BLaER1 treated with 17β-estradiol and CSF1 and Interleukin-3, amounts not matched to agents 10 nM and 100 nM (cell line): Measurements from ENCODE around the gene FSHR.

Experiments used
- H3K27ac ChIP-seq, 11 experiments: shearing (Covaris generic); formaldehyde crosslinking; 2 replicates each; pipeline ENCODE4 v1.8.1; 2022
- H3K27me3 ChIP-seq, 11 experiments: shearing (Covaris generic); formaldehyde crosslinking; 2 replicates each; pipeline ENCODE4 v1.8.1; 2022
- H3K36me3 ChIP-seq, 11 experiments: shearing (Covaris generic); formaldehyde crosslinking; 2 replicates each; pipeline ENCODE4 v1.8.1; 2022
- H3K4me1 ChIP-seq, 10 experiments: shearing (Covaris generic); formaldehyde crosslinking; 2 replicates each; pipeline ENCODE4 v1.8.1; 2022
- H3K4me2 ChIP-seq, 11 experiments: shearing (Covaris generic); formaldehyde crosslinking; 2 replicates each; pipeline ENCODE4 v1.8.1; 2022
- H3K4me3 ChIP-seq, 10 experiments: shearing (Covaris generic); formaldehyde crosslinking; 2 replicates each; pipeline ENCODE4 v1.8.1; 2022
- H3K9ac ChIP-seq, 11 experiments: shearing (Covaris generic); formaldehyde crosslinking; 2 replicates each; pipeline ENCODE4 v1.8.1; 2022
- H3K9me3 ChIP-seq, 11 experiments: shearing (Covaris generic); formaldehyde crosslinking; replicated peaks in 1 of 11; 2 replicates each; pipeline ENCODE4 v1.8.1; 2022
- H4K20me1 ChIP-seq, 11 experiments: shearing (Covaris generic); formaldehyde crosslinking; 2 replicates each; pipeline ENCODE4 v1.8.1; 2022
- Cebpa-rat ChIP-seq, 11 experiments: shearing (Covaris generic); IDR thresholded peaks; 2 replicates each; pipeline ENCODE4 v1.8.1; 2022

The FSHR gene

GRCh38 chr2:49029406-49029805, 124.9 kb downstream of the FSHR start:
- Histone ChIP-seq H3K4me1 (peaks cover 0 to 3% (median 0%) of the 10 kb centered on the region in 10 experiments; a peak in 1 of 20 replicates), H3K27ac (no peak overlapping the region), H3K36me3 (no peaks in the 10 kb centered on the region), H3K4me2 (no peak overlapping the region), H3K4me3 (no peak overlapping the region), H4K20me1 (no peaks in the 10 kb centered on the region), H3K9ac (no peak overlapping the region), H3K27me3 (no peaks in the 10 kb centered on the region), H3K9me3 (no peaks in the 10 kb centered on the region)
- TF ChIP-seq Cebpa-rat (IDR thresholded peaks at IDR 0.05), result no peak

GRCh38 chr2:49028101-49028500, 126.2 kb downstream of the FSHR start:
- H3K4me2 ChIP-seq, result no peak overlapping the region
- 0 out of 20 replicates have a peak, but pooled peaks cover 0 to 3% (median 0%) of the 10 kb centered on the region in 10 experiments for H3K4me1 ChIP-seq
- H3K27me3 ChIP-seq, result no peaks in the 10 kb centered on the region
- H4K20me1 ChIP-seq, result no peaks in the 10 kb centered on the region
- H3K9me3 ChIP-seq, result no peaks in the 10 kb centered on the region
- H3K36me3 ChIP-seq, result no peaks in the 10 kb centered on the region
- no peak overlapping the region for H3K4me3 ChIP-seq
- no peak overlapping the region for H3K9ac ChIP-seq
- no peak for TF ChIP-seq Cebpa-rat (IDR thresholded peaks at IDR 0.05)
- H3K27ac ChIP-seq, result no peak overlapping the region

GRCh38 chr2:49026706-49027105, 127.6 kb downstream of the FSHR start:
- TF ChIP-seq Cebpa-rat (IDR thresholded peaks at IDR 0.05), result no peak
- no peak overlapping the region for H3K4me2 ChIP-seq
- peaks cover 0 to 3% (median 0%) of the 10 kb centered on the region in 10 experiments; a peak in 1 of 20 replicates for H3K4me1 ChIP-seq
- no peaks in the 10 kb centered on the region for H3K27me3 ChIP-seq
- no peak overlapping the region for H3K27ac ChIP-seq
- H3K36me3 ChIP-seq, result no peaks in the 10 kb centered on the region
- H3K4me3 ChIP-seq, result no peak overlapping the region
- H3K9me3 ChIP-seq, result no peaks in the 10 kb centered on the region
- H4K20me1 ChIP-seq, result no peaks in the 10 kb centered on the region
- no peak overlapping the region for H3K9ac ChIP-seq

GRCh38 chr2:49021271-49021670, 133.0 kb downstream of the FSHR start:
- no peaks in the 10 kb centered on the region for H3K27me3 ChIP-seq
- no peaks in the 10 kb centered on the region for H3K36me3 ChIP-seq
- no peak overlapping the region for H3K9ac ChIP-seq
- H3K9me3 ChIP-seq, result no peaks in the 10 kb centered on the region
- TF ChIP-seq Cebpa-rat (IDR thresholded peaks at IDR 0.05), result no peak
- no peak overlapping the region for H3K27ac ChIP-seq
- no peaks in the 10 kb centered on the region; a peak in 1 of 22 replicates for H4K20me1 ChIP-seq
- peak overlapping the region in 3 of 11 experiments; percentile 34 to 55 (median 38); a peak in 5 of 22 replicates for H3K4me2 ChIP-seq
- no peak overlapping the region for H3K4me3 ChIP-seq
- H3K4me1 ChIP-seq, result peaks cover 0 to 6% (median 2%) of the 10 kb centered on the region in 10 experiments; a peak in 5 of 20 replicates

GRCh38 chr2:49005261-49005660, 149.1 kb downstream of the FSHR start:
- H3K4me2 ChIP-seq, result peak overlapping the region in 2 of 11 experiments; percentile 82 to 86; a peak in 4 of 22 replicates
- no peaks in the 10 kb centered on the region for H3K36me3 ChIP-seq
- peaks cover 0 to 11% (median 4%) of the 10 kb centered on the region in 11 experiments; a peak in 6 of 22 replicates for H3K9me3 ChIP-seq
- no peaks in the 10 kb centered on the region for H3K27me3 ChIP-seq
- H3K4me1 ChIP-seq, result peaks cover 0 to 52% (median 9%) of the 10 kb centered on the region in 10 experiments; a peak in 10 of 20 replicates
- H3K4me3 ChIP-seq, result no peak overlapping the region
- H4K20me1 ChIP-seq, result no peaks in the 10 kb centered on the region
- TF ChIP-seq Cebpa-rat (IDR thresholded peaks at IDR 0.05), result no peak
- H3K27ac ChIP-seq, result peak overlapping the region in 2 of 11 experiments; percentile 39 to 61; a peak in 2 of 22 replicates
- no peak overlapping the region for H3K9ac ChIP-seq

GRCh38 chr2:49004036-49004626, 150.2 kb downstream of the FSHR start:
- Histone ChIP-seq H3K36me3 (no peaks in the 10 kb centered on the region), H3K9ac (peak overlapping the region in 4 of 11 experiments; percentile 3 to 66 (median 36); a peak in 5 of 22 replicates), H3K9me3 (peaks cover 0 to 11% (median 4%) of the 10 kb centered on the region in 11 experiments; a peak in 6 of 22 replicates), H3K27me3 (no peaks in the 10 kb centered on the region), H3K27ac (peak overlapping the region in 4 of 11 experiments; percentile 24 to 72 (median 62); a peak in 7 of 22 replicates), H4K20me1 (no peaks in the 10 kb centered on the region), H3K4me2 (peak overlapping the region in 5 of 11 experiments; percentile 25 to 86 (median 81); a peak in 10 of 22 replicates), H3K4me1 (peaks cover 0 to 55% (median 9%) of the 10 kb centered on the region in 10 experiments; a peak in 10 of 20 replicates), H3K4me3 (no peak overlapping the region)
- TF ChIP-seq Cebpa-rat (IDR thresholded peaks at IDR 0.05), result no peak

- Histone ChIP-seq H3K4me1 (peaks cover 0 to 55% (median 9%) of the 10 kb centered on the region in 10 experiments; a peak in 10 of 20 replicates), H3K27ac (peak overlapping the region in 4 of 11 experiments; percentile 35 to 72 (median 62); a peak in 6 of 22 replicates), H3K4me3 (no peak overlapping the region), H3K9ac (peak overlapping the region in 2 of 11 experiments; percentile 59 to 66; a peak in 3 of 22 replicates), H4K20me1 (no peaks in the 10 kb centered on the region), H3K27me3 (no peaks in the 10 kb centered on the region), H3K4me2 (peak overlapping the region in 5 of 11 experiments; percentile 18 to 86 (median 81); a peak in 7 of 22 replicates), H3K36me3 (no peaks in the 10 kb centered on the region), H3K9me3 (peaks cover 0 to 11% (median 4%) of the 10 kb centered on the region in 11 experiments; a peak in 6 of 22 replicates)
- no peak for TF ChIP-seq Cebpa-rat (IDR thresholded peaks at IDR 0.05)
These were observed 151.1 kb downstream of the FSHR start for GRCh38 chr2:49003201-49003600.

- Histone ChIP-seq H3K9me3 (peaks cover 0 to 11% (median 4%) of the 10 kb centered on the region in 11 experiments; a peak in 6 of 22 replicates), H3K4me1 (peaks cover 0 to 55% (median 9%) of the 10 kb centered on the region in 10 experiments; a peak in 10 of 20 replicates), H3K4me2 (peak overlapping the region in 5 of 11 experiments; percentile 18 to 86 (median 81); a peak in 8 of 22 replicates), H3K27ac (peak overlapping the region in 5 of 11 experiments; percentile 7 to 72 (median 35); a peak in 7 of 22 replicates), H3K4me3 (no peak overlapping the region), H3K36me3 (no peaks in the 10 kb centered on the region), H3K9ac (no peak overlapping the region; a peak in 1 of 22 replicates), H3K27me3 (no peaks in the 10 kb centered on the region), H4K20me1 (no peaks in the 10 kb centered on the region)
- no peak for TF ChIP-seq Cebpa-rat (IDR thresholded peaks at IDR 0.05)
These were observed 151.6 kb downstream of the FSHR start for GRCh38 chr2:49002750-49003149.

- peaks cover 0 to 3% (median 0%) of the 10 kb centered on the region in 11 experiments; a peak in 2 of 22 replicates for H3K9me3 ChIP-seq
- H4K20me1 ChIP-seq, result no peaks in the 10 kb centered on the region
- no peak overlapping the region for H3K4me3 ChIP-seq
- no peaks in the 10 kb centered on the region for H3K36me3 ChIP-seq
- peaks cover 0 to 55% (median 9%) of the 10 kb centered on the region in 10 experiments; a peak in 10 of 20 replicates for H3K4me1 ChIP-seq
- H3K4me2 ChIP-seq, result peak overlapping the region in 2 of 11 experiments; percentile 82 to 86; a peak in 3 of 22 replicates
- no peak overlapping the region for H3K9ac ChIP-seq
- no peaks in the 10 kb centered on the region for H3K27me3 ChIP-seq
- TF ChIP-seq Cebpa-rat (IDR thresholded peaks at IDR 0.05), result no peak
- no peak overlapping the region for H3K27ac ChIP-seq
These were observed 153.6 kb downstream of the FSHR start for GRCh38 chr2:49000695-49001094.
